IgD-negative memory B cell (primary cell): ENCODE data around the gene ASB7. TPM values are rescaled to one million over a fixed set of nuclear protein-coding genes. Genes with fewer than 3 reads are reported as not detected.

Experiments
- H3K27ac Mint-ChIP-seq, 3 donors: one replicate each; pipeline ENCODE4 v1.8.0; 2020 to 2022; ENCODE audit warnings: mild to moderate bottlenecking in 3 of 3, mixed read lengths in 3 of 3, moderate library complexity in 1 of 3
- H3K27me3 Mint-ChIP-seq: one replicate; pipeline ENCODE4 v1.8.0; 2021; ENCODE audit warnings: mixed read lengths
- H3K36me3 Mint-ChIP-seq: one replicate; pipeline ENCODE4 v1.8.0; 2020; ENCODE audit warnings: mild to moderate bottlenecking, mixed read lengths
- H3K4me1 Mint-ChIP-seq, 3 donors: one replicate each; pipeline ENCODE4 v1.8.0; 2020 to 2022; ENCODE audit warnings: mixed read lengths in 3 of 3, mild to moderate bottlenecking in 1 of 3
- H3K4me3 Mint-ChIP-seq, 4 donors: one replicate each; pipeline ENCODE4 v1.8.0; 2020 to 2022; ENCODE audit warnings: mild to moderate bottlenecking in 4 of 4, mixed read lengths in 4 of 4, moderate library complexity in 3 of 4
- H3K9me3 Mint-ChIP-seq, 3 donors: one replicate each; pipeline ENCODE4 v1.8.0; 2020 to 2021; ENCODE audit warnings: mixed read lengths in 3 of 3, mild to moderate bottlenecking in 1 of 3
- polyA plus RNA-seq: library from polyadenylated mRNA; unstranded; fragments of 300-500 nt; fragmentation: Illumina TruSeq; gene quantifications from one replicate; pipeline ENCODE4 v1.2.3, GENCODE V29; 2021

Gene ASB7
- polyA plus RNA-seq, 1 donor from 2014 or later, result 11.1 TPM

DNA sequence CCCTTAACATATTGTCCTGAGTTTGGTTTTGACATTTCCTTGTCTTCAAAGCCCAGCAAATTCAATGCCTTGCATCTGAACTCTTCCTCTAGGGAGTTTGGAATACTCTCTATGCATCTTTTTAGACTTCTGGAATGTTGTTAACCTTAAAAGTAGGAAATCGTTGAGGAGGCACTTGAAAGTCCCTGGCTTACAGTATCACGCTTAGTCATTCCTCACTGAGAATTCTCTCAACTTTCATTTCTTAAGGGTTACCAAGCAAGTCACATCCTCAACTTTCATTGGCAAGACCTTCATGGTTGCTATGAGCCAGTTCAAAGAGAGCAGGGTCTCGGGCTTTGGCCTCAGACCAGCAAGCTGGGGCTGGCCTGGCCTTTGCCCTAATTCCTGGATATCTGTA is 89.9 kb downstream of the ASB7 start:
- no peak overlapping the region for H3K4me3 Mint-ChIP-seq
- no peak overlapping the region for H3K27ac Mint-ChIP-seq
- H3K4me1 Mint-ChIP-seq, result peaks cover 0 to 2% (median 0%) of the 10 kb centered on the region in 3 donors
- H3K9me3 Mint-ChIP-seq, result peaks cover 2 to 9% (median 3%) of the 10 kb centered on the region in 3 donors
- H3K27me3 Mint-ChIP-seq, result peaks cover 10% of the 10 kb centered on the region
- peaks cover 2% of the 10 kb centered on the region for H3K36me3 Mint-ChIP-seq

DNA sequence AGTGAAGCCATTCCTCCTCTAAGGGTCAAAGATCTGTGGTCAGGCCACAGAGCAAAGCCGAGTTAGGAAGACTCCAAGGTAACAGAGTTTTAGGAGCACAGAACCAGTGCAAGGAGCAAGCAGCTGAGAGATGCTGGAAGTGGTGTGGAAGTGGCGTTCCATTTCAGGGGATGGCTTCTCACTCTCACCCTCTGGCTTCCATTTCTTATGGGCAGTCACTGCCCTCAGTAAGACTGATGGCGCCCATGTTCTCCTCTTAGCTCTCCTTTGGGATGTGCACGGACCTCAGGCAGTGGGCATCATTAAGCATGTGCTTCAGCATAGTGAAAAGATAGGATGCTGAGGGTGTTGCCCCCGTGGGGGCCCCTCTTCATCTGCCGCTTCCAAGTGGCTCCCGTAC is 90.3 kb downstream of the ASB7 start:
- Mint-ChIP-seq H3K4me3 (no peak overlapping the region), H3K9me3 (peaks cover 2 to 11% (median 3%) of the 10 kb centered on the region in 3 donors), H3K36me3 (peaks cover 2% of the 10 kb centered on the region), H3K27ac (no peak overlapping the region), H3K27me3 (peaks cover 7% of the 10 kb centered on the region), H3K4me1 (peaks cover 0 to 2% (median 0%) of the 10 kb centered on the region in 3 donors)

- H3K4me1 Mint-ChIP-seq, result peaks cover 0 to 2% (median 0%) of the 10 kb centered on the region in 3 donors
Measured at GRCh38 chr15:100693451-100693850, 91.1 kb downstream of the ASB7 start.

DNA sequence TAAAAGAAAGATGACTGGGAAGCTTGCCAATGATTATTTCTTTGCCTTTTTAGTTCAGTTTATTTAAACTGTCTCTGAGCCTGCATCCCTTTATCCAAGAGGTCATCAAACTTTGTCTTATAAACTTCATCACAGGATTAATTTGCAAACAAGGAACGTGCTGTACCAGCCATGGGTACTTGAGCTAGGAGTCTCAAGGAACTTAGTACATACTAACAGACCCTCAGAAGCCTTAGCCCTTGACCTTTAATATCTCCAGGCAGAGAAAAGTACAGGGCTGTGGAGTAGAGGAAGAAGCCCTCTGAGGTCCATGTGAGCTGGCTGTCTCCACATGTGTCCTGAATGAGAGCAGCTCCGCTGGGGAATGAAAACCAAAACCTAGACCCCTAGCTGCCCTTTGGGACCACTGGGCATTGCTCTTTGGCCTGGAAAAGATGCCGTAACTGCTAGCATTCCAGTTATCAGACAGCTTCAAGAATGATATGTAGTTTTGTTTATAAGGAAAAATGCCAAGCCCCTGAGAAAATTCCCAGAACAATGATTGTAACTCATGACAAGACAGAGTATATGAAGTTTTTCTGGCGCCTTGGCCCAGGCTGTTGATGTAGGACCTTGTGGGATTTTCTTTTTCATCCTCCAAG is 92.1 kb downstream of the ASB7 start:
- Mint-ChIP-seq H3K27me3 (peaks cover 7% of the 10 kb centered on the region), H3K4me3 (peak overlapping the region in 1 of 4 donors; percentile 23), H3K27ac (no peak overlapping the region), H3K4me1 (peaks cover 0 to 2% (median 0%) of the 10 kb centered on the region in 3 donors), H3K36me3 (peaks cover 2% of the 10 kb centered on the region), H3K9me3 (peaks cover 3 to 11% (median 4%) of the 10 kb centered on the region in 3 donors)

More at GRCh38 chr15:100693451-100693850, 91.1 kb downstream of the ASB7 start:
- peaks cover 7% of the 10 kb centered on the region for H3K27me3 Mint-ChIP-seq
- no peak overlapping the region for H3K4me3 Mint-ChIP-seq
- peaks cover 3 to 11% (median 3%) of the 10 kb centered on the region in 3 donors for H3K9me3 Mint-ChIP-seq
- peaks cover 2% of the 10 kb centered on the region for H3K36me3 Mint-ChIP-seq
- no peak overlapping the region for H3K27ac Mint-ChIP-seq

- Mint-ChIP-seq H3K27me3 (peaks cover 7% of the 10 kb centered on the region), H3K9me3 (peaks cover 3 to 11% (median 4%) of the 10 kb centered on the region in 3 donors), H3K4me1 (peaks cover 0 to 2% (median 0%) of the 10 kb centered on the region in 3 donors), H3K36me3 (peaks cover 2% of the 10 kb centered on the region), H3K4me3 (no peak overlapping the region), H3K27ac (no peak overlapping the region)
Measured at GRCh38 chr15:100695048-100695447, 92.7 kb downstream of the ASB7 start.

- H3K36me3 Mint-ChIP-seq, result peaks cover 2% of the 10 kb centered on the region
- no peak overlapping the region for H3K4me3 Mint-ChIP-seq
- peaks cover 3 to 11% (median 4%) of the 10 kb centered on the region in 3 donors for H3K9me3 Mint-ChIP-seq
- H3K4me1 Mint-ChIP-seq, result peaks cover 0 to 2% (median 0%) of the 10 kb centered on the region in 3 donors
- no peak overlapping the region for H3K27ac Mint-ChIP-seq
- peaks cover 14% of the 10 kb centered on the region for H3K27me3 Mint-ChIP-seq
Measured at GRCh38 chr15:100696452-100696851, 94.1 kb downstream of the ASB7 start.

Other genes with a start within 250 kb of the ASB7 start
- gene CERS3, start 73.6 kb upstream of the ASB7 start, polyA plus RNA-seq, result not detected
- gene LINS1, start 405 bp upstream of the ASB7 start, polyA plus RNA-seq, result 23.2 TPM